Neuronal stem cell (in vitro differentiated cells): ENCODE data around the gene PDGFRA.

ENCODE experiments used
- DNase-seq: peaks from one replicate; pipeline ENCODE4 v3.0.0-alpha.2; 2013; ENCODE audit warnings: low spot score
- H2AFZ ChIP-seq: one replicate; pipeline ENCODE4 v1.6.1; 2013; ENCODE audit warnings: mild to moderate bottlenecking, low read length, inconsistent platforms
- H2AK5ac ChIP-seq: 2 replicates; pipeline ENCODE4 v1.6.1; 2013; ENCODE audit warnings: low read depth, mild to moderate bottlenecking, inconsistent platforms, low read length, moderate library complexity, mixed read lengths
- H2BK120ac ChIP-seq: 2 replicates; pipeline ENCODE4 v1.6.1; 2013; ENCODE audit warnings: low read depth, mild to moderate bottlenecking, inconsistent platforms, low read length, moderate library complexity, mixed read lengths
- H2BK12ac ChIP-seq: one replicate; pipeline ENCODE4 v1.6.1; 2013; ENCODE audit warnings: low read length, inconsistent platforms
- H2BK15ac ChIP-seq: 2 replicates; pipeline ENCODE4 v1.6.1; 2013; ENCODE audit warnings: mild to moderate bottlenecking, low read length, inconsistent platforms, mixed read lengths
- H2BK5ac ChIP-seq: one replicate; pipeline ENCODE4 v1.6.1; 2013; ENCODE audit warnings: inconsistent platforms, mild to moderate bottlenecking, low read length, moderate library complexity
- H3K14ac ChIP-seq: one replicate; pipeline ENCODE4 v1.6.1; 2013; ENCODE audit warnings: low read length, inconsistent platforms
- H3K18ac ChIP-seq: 2 replicates; pipeline ENCODE4 v1.6.1; 2013; ENCODE audit warnings: low read length, inconsistent platforms
- H3K23ac ChIP-seq: 2 replicates; pipeline ENCODE4 v1.6.1; 2013; ENCODE audit warnings: low read depth, mild to moderate bottlenecking, mixed read lengths, low read length, inconsistent platforms; ENCODE audit not compliant: poor library complexity
- H3K27ac ChIP-seq: replicated peaks from 3 replicates; pipeline ENCODE4 v1.5.1; 2013; ENCODE audit warnings: low read length, inconsistent platforms
- H3K27me3 ChIP-seq, 3 experiments: 2 replicates each; pipeline ENCODE4 v1.6.1; 2013; ENCODE audit warnings: low read length in 3 of 3, mild to moderate bottlenecking in 2 of 3, inconsistent platforms in 1 of 3, low read depth in 1 of 3, mixed read lengths in 1 of 3, moderate library complexity in 1 of 3; ENCODE audit not compliant: control insufficient read depth in 3 of 3, insufficient read depth in 3 of 3
- H3K36me3 ChIP-seq, 2 donors: replicated peaks in 1 of 2; 2 replicates each; pipeline ENCODE4 v1.6.1; 2013; ENCODE audit warnings: low read length in 2 of 2; ENCODE audit not compliant: control insufficient read depth in 2 of 2, insufficient read depth in 2 of 2
- H3K4ac ChIP-seq: 2 replicates; pipeline ENCODE4 v1.6.1; 2013; ENCODE audit warnings: inconsistent platforms, mild to moderate bottlenecking, low read length, moderate library complexity
- H3K4me1 ChIP-seq, 2 donors: 1 replicate in 1 of 2; 2 replicates in 1 of 2; pipeline ENCODE4 v1.6.1; 2013; ENCODE audit warnings: low read length in 2 of 2, low read depth in 1 of 2; ENCODE audit not compliant: control insufficient read depth in 2 of 2, insufficient read depth in 1 of 2
- H3K4me2 ChIP-seq: one replicate; pipeline ENCODE4 v1.6.1; 2013; ENCODE audit warnings: mild to moderate bottlenecking, low read length, inconsistent platforms; ENCODE audit not compliant: insufficient read depth, poor library complexity, severe bottlenecking
- H3K4me3 ChIP-seq, 2 donors: 2 replicates each; pipeline ENCODE4 v1.5.1; 2013; ENCODE audit warnings: low read length in 2 of 2, mild to moderate bottlenecking in 2 of 2, inconsistent platforms in 1 of 2, moderate library complexity in 1 of 2
- H3K79me1 ChIP-seq: one replicate; pipeline ENCODE4 v1.6.1; 2013; ENCODE audit warnings: low read depth, mild to moderate bottlenecking, inconsistent platforms, low read length, moderate library complexity
- H3K9ac ChIP-seq: one replicate; pipeline ENCODE4 v1.6.1; 2013; ENCODE audit warnings: mild to moderate bottlenecking, low read depth, low read length, inconsistent platforms; ENCODE audit not compliant: poor library complexity
- H3K9me3 ChIP-seq, 2 donors: replicated peaks in 1 of 2; 2 replicates each; pipeline versions ENCODE3 to v1.6.1; 2013; ENCODE audit warnings: low read length in 2 of 2, mild to moderate bottlenecking in 2 of 2, inconsistent platforms in 1 of 2, low read depth in 1 of 2, mixed read lengths in 1 of 2, moderate library complexity in 1 of 2; ENCODE audit not compliant: control insufficient read depth in 2 of 2, insufficient read depth in 1 of 2
- H4K8ac ChIP-seq: one replicate; pipeline ENCODE4 v1.6.1; 2013; ENCODE audit warnings: low read depth, mild to moderate bottlenecking, inconsistent platforms, low read length, moderate library complexity
- H4K91ac ChIP-seq: one replicate; pipeline ENCODE4 v1.6.1; 2013; ENCODE audit warnings: low read length, low read depth, mild to moderate bottlenecking, inconsistent platforms; ENCODE audit not compliant: poor library complexity
- WGBS, 2 donors: extraction: QIAGEN DNeasy Blood & Tissue Kit; methylation state at CpG; one replicate each; pipeline ENCODE4 v1.1.7; 2013; ENCODE audit warnings: missing lambda C conversion rate in 2 of 2, mixed read lengths in 1 of 2; ENCODE audit not compliant: insufficient read length in 2 of 2, insufficient replicate concordance in 1 of 2; ENCODE audit errors: extremely low coverage in 2 of 2; 5-methylcytosine and 5-hydroxymethylcytosine counted together

PDGFRA gene

GRCh38 chr4:54229631-54230483 is 764 bp downstream of the PDGFRA start:
- DNase-seq: peak; percentile 2
- H3K27ac ChIP-seq: no peak overlapping the region
- H2AK5ac ChIP-seq: peak overlapping the region; percentile 22

GRCh38 chr4:54230484-54231418 is 1.7 kb downstream of the PDGFRA start:
- Histone ChIP-seq H3K36me3 (no peaks in the 10 kb centered on the region), H2BK12ac (peak overlapping the region; percentile 47), H3K23ac (no peak overlapping the region), H3K18ac (peak overlapping the region; percentile 81), H2BK5ac (peak overlapping the region; percentile 26), H3K9ac (peak overlapping the region; percentile 14), H3K27me3 (peaks cover 29 to 75% (median 67%) of the 10 kb centered on the region in 3 experiments), H2BK15ac (peak overlapping the region; percentile 62), H3K9me3 (peaks cover 0 to 1% of the 10 kb centered on the region in 2 donors), H4K91ac (no peak overlapping the region), H3K4me2 (peak overlapping the region; percentile 74), H3K4me1 (peaks cover 4 to 16% of the 10 kb centered on the region in 2 donors), H4K8ac (no peak overlapping the region), H3K27ac (no peak overlapping the region), H3K14ac (peak overlapping the region; percentile 49), H3K4me3 (no peak overlapping the region), H2BK120ac (no peak overlapping the region), H2AK5ac (no peak overlapping the region), H3K4ac (no peak overlapping the region), H3K79me1 (no peaks in the 10 kb centered on the region), H2AFZ (peak overlapping the region; percentile 67)
- peak; percentile 31 for DNase-seq
- WGBS, 2 donors: no CpG with 5 or more reads among the region's 63 CpGs

More at GRCh38 chr4:54229631-54230483, 764 bp downstream of the PDGFRA start:
- Histone ChIP-seq H4K91ac (no peak overlapping the region), H3K4me3 (no peak overlapping the region), H3K9ac (no peak overlapping the region), H2BK12ac (no peak overlapping the region), H3K23ac (no peak overlapping the region), H3K4ac (no peak overlapping the region), H2BK5ac (no peak overlapping the region), H3K27me3 (peaks cover 35 to 84% (median 76%) of the 10 kb centered on the region in 3 experiments), H2BK120ac (no peak overlapping the region), H3K14ac (no peak overlapping the region), H4K8ac (no peak overlapping the region), H3K79me1 (no peaks in the 10 kb centered on the region), H2AFZ (peak overlapping the region; percentile 67), H3K36me3 (no peaks in the 10 kb centered on the region), H3K9me3 (peaks cover 0 to 1% of the 10 kb centered on the region in 2 donors), H3K4me2 (peak overlapping the region; percentile 74), H2BK15ac (no peak overlapping the region), H3K4me1 (peaks cover 4 to 16% of the 10 kb centered on the region in 2 donors), H3K18ac (peak overlapping the region; percentile 84)
- WGBS, 2 donors: no CpG with 5 or more reads among the region's 63 CpGs

- H3K4me3 ChIP-seq: peak overlapping the region in 1 of 2 donors; percentile 56
- H4K91ac ChIP-seq: no peak overlapping the region
- H3K23ac ChIP-seq: peak overlapping the region; percentile 60
- no peak overlapping the region for H2AFZ ChIP-seq
- H3K4ac ChIP-seq: no peak overlapping the region
- H3K4me2 ChIP-seq: peak overlapping the region; percentile 59
- H3K9ac ChIP-seq: peak overlapping the region; percentile 14
- peak overlapping the region; percentile 81 for H3K18ac ChIP-seq
- no peaks in the 10 kb centered on the region for H3K79me1 ChIP-seq
- no peak overlapping the region for H2BK120ac ChIP-seq
- peak overlapping the region; percentile 60 for H2AK5ac ChIP-seq
- no peak overlapping the region for H2BK12ac ChIP-seq
- H2BK5ac ChIP-seq: no peak overlapping the region
- no CpG with 5 or more reads among the region's 20 CpGs for WGBS, 2 donors
- H3K36me3 ChIP-seq: no peaks in the 10 kb centered on the region
- H3K27ac ChIP-seq: no peak overlapping the region
- peak overlapping the region; percentile 49 for H3K14ac ChIP-seq
- H3K27me3 ChIP-seq: peaks cover 26 to 69% (median 60%) of the 10 kb centered on the region in 3 experiments
- H3K4me1 ChIP-seq: peaks cover 4 to 14% of the 10 kb centered on the region in 2 donors
- peaks cover 0 to 1% of the 10 kb centered on the region in 2 donors for H3K9me3 ChIP-seq
- peak overlapping the region; percentile 62 for H2BK15ac ChIP-seq
- no peak overlapping the region for H4K8ac ChIP-seq
- DNase-seq: no peak
Measured at GRCh38 chr4:54231419-54231767, 2.3 kb downstream of the PDGFRA start.
